Osteocyte (in vitro differentiated cells): ENCODE results near the gene ADAMTS12. TPM values are rescaled to one million over a fixed set of nuclear protein-coding genes. Genes with fewer than 3 reads are reported as not detected.

Source experiments
- DNase-seq: peaks from one replicate; pipeline ENCODE4 v3.0.0; 2021; ENCODE audit warnings: mixed read lengths; ENCODE audit not compliant: unreplicated experiment; ENCODE audit errors: extremely low spot score
- H3K27ac Mint-ChIP-seq: one replicate; pipeline ENCODE4 v1.8.0; 2021; ENCODE audit warnings: mild to moderate bottlenecking, mixed read lengths; ENCODE audit not compliant: unreplicated experiment
- H3K27me3 Mint-ChIP-seq: one replicate; pipeline ENCODE4 v1.8.0; 2021; ENCODE audit warnings: mixed read lengths; ENCODE audit not compliant: unreplicated experiment
- H3K36me3 Mint-ChIP-seq: one replicate; pipeline ENCODE4 v1.8.0; 2021; ENCODE audit warnings: mixed read lengths; ENCODE audit not compliant: unreplicated experiment
- H3K4me1 Mint-ChIP-seq: one replicate; pipeline ENCODE4 v1.8.0; 2021; ENCODE audit warnings: mixed read lengths; ENCODE audit not compliant: unreplicated experiment
- H3K4me3 Mint-ChIP-seq: one replicate; pipeline ENCODE4 v1.8.0; 2021; ENCODE audit warnings: mild to moderate bottlenecking, moderate library complexity, mixed read lengths; ENCODE audit not compliant: unreplicated experiment
- H3K9me3 Mint-ChIP-seq: one replicate; pipeline ENCODE4 v1.8.0; 2021; ENCODE audit warnings: mixed read lengths; ENCODE audit not compliant: unreplicated experiment
- total RNA-seq: library from RNA; stranded (reverse); gene quantifications from 2 replicates; pipeline ENCODE4 v1.2.1, GENCODE V29; 2021
- TF ChIP-seq, protein P1 (sequence below): fragments of 200-600 bp; sonication (generic); IDR thresholded peaks from 2 replicates; pipeline ENCODE4 v1.5.0; 2021; ENCODE audit warnings: antibody characterized with exemption, mild to moderate bottlenecking, moderate library complexity

The ADAMTS12 gene
- total RNA-seq, 1 donor from 2014 or later: 13.9 TPM

DNA sequence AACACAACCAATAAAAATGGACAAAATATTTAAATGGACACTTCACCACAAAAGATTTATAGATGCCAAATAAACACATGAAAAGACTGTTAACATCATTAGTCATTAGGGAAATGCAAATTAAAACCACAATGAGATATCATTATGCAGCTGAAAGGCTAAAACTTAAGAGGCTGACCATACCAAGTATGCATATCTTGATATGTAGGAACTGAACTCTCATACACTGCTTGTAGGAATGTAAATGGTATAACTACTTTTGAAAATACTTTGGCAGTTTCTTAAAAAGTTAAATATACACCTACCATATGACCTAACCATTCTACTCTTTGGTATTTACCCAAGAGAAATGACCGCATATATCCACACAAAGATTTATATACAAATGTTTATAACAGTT is 13.6 kb upstream of the ADAMTS12 start:
- DNase-seq: no peak

DNA sequence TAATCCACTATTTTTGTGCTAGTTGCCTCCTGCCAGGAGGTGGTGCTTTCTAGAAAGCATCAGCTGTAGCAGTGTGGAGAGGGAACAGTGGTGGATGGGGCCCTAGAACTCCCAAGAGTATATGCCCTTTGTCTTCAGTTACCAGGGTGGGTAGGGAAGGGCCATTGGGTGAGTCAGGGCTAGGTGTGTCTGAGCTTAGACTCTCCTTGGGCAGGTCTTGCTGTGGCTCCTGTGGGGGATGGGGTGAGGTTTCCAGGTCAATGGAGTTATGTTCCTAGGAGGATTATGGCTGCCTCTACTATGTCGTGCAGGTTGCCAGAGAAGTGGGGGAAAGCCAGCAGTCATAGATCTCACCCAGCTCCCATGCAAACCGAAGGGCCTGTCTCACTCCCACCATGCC is 11.3 kb upstream of the ADAMTS12 start:
- H3K4me3 Mint-ChIP-seq: no peak overlapping the region
- no peaks in the 10 kb centered on the region for H3K27me3 Mint-ChIP-seq
- H3K36me3 Mint-ChIP-seq: peaks cover 7% of the 10 kb centered on the region
- H3K4me1 Mint-ChIP-seq: no peaks in the 10 kb centered on the region
- DNase-seq: no peak
- no peak overlapping the region for H3K27ac Mint-ChIP-seq
- peaks cover 34% of the 10 kb centered on the region for H3K9me3 Mint-ChIP-seq
- TF ChIP-seq, protein P1, sequence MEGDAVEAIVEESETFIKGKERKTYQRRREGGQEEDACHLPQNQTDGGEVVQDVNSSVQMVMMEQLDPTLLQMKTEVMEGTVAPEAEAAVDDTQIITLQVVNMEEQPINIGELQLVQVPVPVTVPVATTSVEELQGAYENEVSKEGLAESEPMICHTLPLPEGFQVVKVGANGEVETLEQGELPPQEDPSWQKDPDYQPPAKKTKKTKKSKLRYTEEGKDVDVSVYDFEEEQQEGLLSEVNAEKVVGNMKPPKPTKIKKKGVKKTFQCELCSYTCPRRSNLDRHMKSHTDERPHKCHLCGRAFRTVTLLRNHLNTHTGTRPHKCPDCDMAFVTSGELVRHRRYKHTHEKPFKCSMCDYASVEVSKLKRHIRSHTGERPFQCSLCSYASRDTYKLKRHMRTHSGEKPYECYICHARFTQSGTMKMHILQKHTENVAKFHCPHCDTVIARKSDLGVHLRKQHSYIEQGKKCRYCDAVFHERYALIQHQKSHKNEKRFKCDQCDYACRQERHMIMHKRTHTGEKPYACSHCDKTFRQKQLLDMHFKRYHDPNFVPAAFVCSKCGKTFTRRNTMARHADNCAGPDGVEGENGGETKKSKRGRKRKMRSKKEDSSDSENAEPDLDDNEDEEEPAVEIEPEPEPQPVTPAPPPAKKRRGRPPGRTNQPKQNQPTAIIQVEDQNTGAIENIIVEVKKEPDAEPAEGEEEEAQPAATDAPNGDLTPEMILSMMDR: no peak

More for the DNA sequence above, 13.6 kb upstream of the ADAMTS12 start:
- Mint-ChIP-seq H3K4me3 (no peak overlapping the region), H3K27me3 (peaks cover 5% of the 10 kb centered on the region), H3K27ac (no peak overlapping the region), H3K36me3 (peaks cover 7% of the 10 kb centered on the region), H3K9me3 (peaks cover 37% of the 10 kb centered on the region), H3K4me1 (peaks cover 7% of the 10 kb centered on the region)
- TF ChIP-seq, protein P1: no peak

DNA sequence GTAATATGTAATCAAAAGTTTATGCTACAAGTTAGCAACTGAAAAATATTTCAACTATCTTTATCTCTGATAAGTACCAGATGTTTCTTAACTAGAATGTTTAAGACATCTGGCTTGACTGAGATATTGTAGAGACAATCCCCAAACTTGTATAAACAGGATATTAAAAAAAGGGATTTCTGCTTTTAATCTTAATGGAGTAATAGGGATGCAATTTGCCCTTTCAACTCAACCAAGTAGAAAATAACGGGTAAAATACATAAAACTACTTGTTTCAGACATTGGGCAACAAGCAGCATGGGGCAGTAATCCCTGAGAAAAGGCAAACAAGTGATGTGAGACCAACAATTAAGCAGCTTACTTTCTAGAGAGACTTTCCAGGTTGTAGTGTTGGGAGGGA is 9.4 kb upstream of the ADAMTS12 start:
- TF ChIP-seq, protein P1: no peak
- H3K4me3 Mint-ChIP-seq: no peak overlapping the region
- peaks cover 3% of the 10 kb centered on the region for H3K36me3 Mint-ChIP-seq
- no peaks in the 10 kb centered on the region for H3K27me3 Mint-ChIP-seq
- H3K4me1 Mint-ChIP-seq: no peaks in the 10 kb centered on the region
- DNase-seq: no peak
- H3K9me3 Mint-ChIP-seq: peaks cover 18% of the 10 kb centered on the region
- H3K27ac Mint-ChIP-seq: no peak overlapping the region

DNA sequence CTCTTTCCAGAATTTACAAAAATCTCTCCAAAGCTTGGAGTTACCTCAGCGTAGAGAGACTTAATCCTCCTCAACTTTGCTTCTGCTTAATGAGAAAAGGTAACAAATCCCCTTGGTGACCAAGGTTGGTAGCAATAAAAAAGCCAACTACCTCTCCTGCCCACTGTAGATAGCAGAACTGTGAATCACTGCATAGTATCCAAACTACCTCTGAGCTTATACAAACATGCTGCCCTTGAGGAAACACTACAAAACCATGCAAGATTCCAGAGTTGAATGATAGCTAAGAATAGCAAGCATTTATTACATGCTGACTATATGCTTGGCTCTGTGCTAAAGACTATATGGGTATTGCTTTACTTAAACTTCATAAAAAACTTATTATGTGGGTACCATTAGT is 2.8 kb upstream of the ADAMTS12 start:
- Mint-ChIP-seq H3K9me3 (no peaks in the 10 kb centered on the region), H3K27me3 (no peaks in the 10 kb centered on the region), H3K4me1 (peaks cover 50% of the 10 kb centered on the region), H3K4me3 (no peak overlapping the region), H3K27ac (no peak overlapping the region), H3K36me3 (no peaks in the 10 kb centered on the region)
- TF ChIP-seq, protein P1: no peak
- no peak for DNase-seq

DNA sequence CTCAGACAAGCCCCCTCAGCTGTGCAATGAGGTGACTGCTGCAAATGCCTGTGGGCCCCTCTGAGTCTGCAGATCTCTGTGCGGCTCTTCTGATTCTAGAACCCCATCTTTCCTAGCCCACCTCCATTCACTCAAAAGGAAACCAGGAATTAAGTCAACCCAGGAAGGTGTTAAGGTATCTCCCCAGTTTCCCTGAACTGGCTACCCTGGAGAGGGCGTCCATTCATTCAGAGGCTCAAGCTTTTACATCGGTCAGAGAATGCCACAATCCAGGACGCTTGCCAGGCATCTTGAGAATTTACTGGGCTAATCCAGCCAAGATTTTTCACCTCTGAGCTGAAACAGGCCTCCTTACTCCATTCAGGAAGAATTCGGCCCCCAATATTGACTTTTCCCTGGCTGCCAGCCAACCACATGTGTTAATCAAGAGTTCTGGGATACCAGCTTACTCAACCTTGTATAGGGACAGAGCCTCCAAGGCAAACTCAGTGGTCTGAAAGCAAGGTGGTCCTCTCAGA is 889 bp upstream of the ADAMTS12 start:
- no peaks in the 10 kb centered on the region for H3K27me3 Mint-ChIP-seq
- TF ChIP-seq, protein P1: no peak
- peak overlapping the region; percentile 73 for H3K4me3 Mint-ChIP-seq
- DNase-seq: no peak
- H3K9me3 Mint-ChIP-seq: no peaks in the 10 kb centered on the region
- no peaks in the 10 kb centered on the region for H3K36me3 Mint-ChIP-seq
- peak overlapping the region; percentile 83 for H3K27ac Mint-ChIP-seq
- peaks cover 52% of the 10 kb centered on the region for H3K4me1 Mint-ChIP-seq
